ENCODE measurements around the gene AP4S1. TPM values are rescaled to one million over a fixed set of nuclear protein-coding genes. Genes with fewer than 3 reads are reported as not detected.

Gene AP4S1
- total and polyA plus RNA-seq, 3 donors from 2014 or later = 18.9 to 41.8 (median 21.5) TPM

DNA sequence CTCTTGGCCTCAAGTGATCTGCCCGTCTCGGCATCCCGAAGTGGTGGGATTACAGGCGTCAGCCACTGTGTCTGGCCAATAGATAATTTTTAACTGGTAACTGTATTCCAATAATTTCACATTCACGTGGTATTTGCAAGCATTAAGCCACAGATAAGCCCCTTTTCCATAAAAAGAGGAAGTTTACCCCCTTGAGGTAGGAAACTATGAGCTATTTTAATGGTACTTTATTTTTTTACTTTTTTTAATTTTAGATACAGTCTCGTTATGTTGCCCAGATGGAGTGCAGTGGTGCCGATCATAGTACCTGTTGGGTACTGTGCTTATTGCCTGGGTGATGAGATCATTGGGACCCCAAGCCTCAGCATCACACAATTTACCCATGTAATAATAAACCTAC is 42.9 kb upstream of the AP4S1 start:
- Histone ChIP-seq H3K9me3 (no peaks in the 10 kb centered on the region), H3K27ac (no peak overlapping the region), H3K27me3 (no peaks in the 10 kb centered on the region), H3K4me1 (no peaks in the 10 kb centered on the region), H3K4me3 (no peak overlapping the region), H3K36me3 (ENCODE audit: low read depth, missing control alignments) (no peaks in the 10 kb centered on the region)
- WGBS, 2 donors = 83 to 87% methylated on average over 7 of the region's 7 CpGs
- no peak for TF ChIP-seq POLR2A (IDR thresholded peaks at IDR 0.05)
- TF ChIP-seq, protein P1, sequence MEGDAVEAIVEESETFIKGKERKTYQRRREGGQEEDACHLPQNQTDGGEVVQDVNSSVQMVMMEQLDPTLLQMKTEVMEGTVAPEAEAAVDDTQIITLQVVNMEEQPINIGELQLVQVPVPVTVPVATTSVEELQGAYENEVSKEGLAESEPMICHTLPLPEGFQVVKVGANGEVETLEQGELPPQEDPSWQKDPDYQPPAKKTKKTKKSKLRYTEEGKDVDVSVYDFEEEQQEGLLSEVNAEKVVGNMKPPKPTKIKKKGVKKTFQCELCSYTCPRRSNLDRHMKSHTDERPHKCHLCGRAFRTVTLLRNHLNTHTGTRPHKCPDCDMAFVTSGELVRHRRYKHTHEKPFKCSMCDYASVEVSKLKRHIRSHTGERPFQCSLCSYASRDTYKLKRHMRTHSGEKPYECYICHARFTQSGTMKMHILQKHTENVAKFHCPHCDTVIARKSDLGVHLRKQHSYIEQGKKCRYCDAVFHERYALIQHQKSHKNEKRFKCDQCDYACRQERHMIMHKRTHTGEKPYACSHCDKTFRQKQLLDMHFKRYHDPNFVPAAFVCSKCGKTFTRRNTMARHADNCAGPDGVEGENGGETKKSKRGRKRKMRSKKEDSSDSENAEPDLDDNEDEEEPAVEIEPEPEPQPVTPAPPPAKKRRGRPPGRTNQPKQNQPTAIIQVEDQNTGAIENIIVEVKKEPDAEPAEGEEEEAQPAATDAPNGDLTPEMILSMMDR (IDR thresholded peaks at IDR 0.05) = no peak
- intact Hi-C loops (cut with DNase I; ENCODE audit: low total_unique reads) = no loop called here
- no peak for DNase-seq

DNA sequence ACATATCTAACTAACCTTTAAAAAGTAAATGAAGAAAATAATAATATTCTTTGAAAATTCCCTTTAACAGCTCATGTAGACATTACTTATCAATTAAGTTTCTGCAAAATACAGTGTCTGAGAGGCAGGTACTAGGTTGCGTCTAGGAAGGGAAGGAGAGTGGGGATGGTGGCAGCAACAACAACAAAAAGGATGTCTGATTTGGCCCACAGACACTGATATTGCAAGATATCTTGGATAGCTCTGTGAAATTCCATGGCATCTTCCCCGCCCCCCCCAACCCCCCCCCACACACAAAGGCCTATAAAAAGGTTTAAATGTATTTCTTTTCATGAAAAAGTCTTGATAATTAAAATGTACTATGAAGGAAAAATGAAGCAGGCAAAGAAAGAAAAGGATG is 41.6 kb upstream of the AP4S1 start:
- 78 to 89% methylated on average over 2 of the region's 2 CpGs for WGBS, 2 donors
- TF ChIP-seq, protein P1 (IDR thresholded peaks at IDR 0.05) = no peak
- TF ChIP-seq POLR2A (IDR thresholded peaks at IDR 0.05) = no peak
- Histone ChIP-seq H3K9me3 (no peaks in the 10 kb centered on the region), H3K4me3 (no peak overlapping the region), H3K4me1 (no peaks in the 10 kb centered on the region), H3K27me3 (no peaks in the 10 kb centered on the region), H3K36me3 (ENCODE audit: low read depth, missing control alignments) (no peaks in the 10 kb centered on the region), H3K27ac (no peak overlapping the region)
- intact Hi-C loops (cut with DNase I; ENCODE audit: low total_unique reads) = no loop called here
- no peak for DNase-seq

DNA sequence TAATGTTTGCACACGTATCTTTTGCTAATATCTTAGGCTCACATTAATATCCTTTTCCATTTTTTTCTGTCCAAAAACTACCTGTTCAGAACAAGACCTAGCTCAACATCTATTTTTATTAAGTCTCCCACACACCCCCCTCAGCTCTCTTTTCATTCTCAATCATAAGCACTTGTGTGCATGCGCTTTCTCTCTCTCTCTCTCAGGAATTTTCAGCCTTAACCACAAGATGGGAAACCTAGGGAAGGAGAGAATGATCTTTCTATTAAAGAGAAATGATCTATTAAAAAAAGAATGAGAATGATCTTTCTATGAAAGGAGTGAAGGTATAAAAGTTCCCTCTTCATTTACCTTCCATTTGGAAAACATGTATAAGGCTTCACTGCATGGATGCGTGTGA is 39.7 kb upstream of the AP4S1 start:
- no peak for DNase-seq
- no peak for TF ChIP-seq POLR2A (IDR thresholded peaks at IDR 0.05)
- TF ChIP-seq, protein P1 (IDR thresholded peaks at IDR 0.05) = no peak
- no peaks in the 10 kb centered on the region for H3K27me3 ChIP-seq
- WGBS, 2 donors = 88 to 91% methylated on average over 3 of the region's 3 CpGs
- H3K36me3 ChIP-seq (ENCODE audit: low read depth, missing control alignments) = no peaks in the 10 kb centered on the region
- no peak overlapping the region for H3K4me3 ChIP-seq
- intact Hi-C loops (cut with DNase I; ENCODE audit: low total_unique reads) = no loop called here
- H3K4me1 ChIP-seq = no peaks in the 10 kb centered on the region
- H3K27ac ChIP-seq = no peak overlapping the region
- no peaks in the 10 kb centered on the region for H3K9me3 ChIP-seq

DNA sequence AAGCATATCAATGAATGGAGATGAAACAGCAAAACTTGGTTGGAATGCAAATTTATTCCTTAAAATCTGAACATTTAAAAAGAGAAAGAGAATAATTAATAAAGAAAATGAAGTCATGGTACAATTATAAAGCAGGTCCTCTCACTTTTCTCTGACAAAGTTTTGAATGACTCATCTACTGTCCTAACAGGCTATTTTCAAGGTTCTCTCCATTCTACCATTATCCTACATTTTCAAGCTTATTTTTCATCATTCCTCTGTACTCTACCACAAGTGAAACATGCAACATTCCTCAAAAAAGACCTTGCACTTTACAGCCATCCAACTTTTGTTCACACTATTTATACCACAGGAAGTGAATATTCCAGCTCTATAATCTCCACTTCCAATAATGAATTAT is 36.9 kb upstream of the AP4S1 start:
- Histone ChIP-seq H3K4me1 (no peaks in the 10 kb centered on the region), H3K4me3 (no peak overlapping the region), H3K9me3 (no peaks in the 10 kb centered on the region), H3K36me3 (ENCODE audit: low read depth, missing control alignments) (no peaks in the 10 kb centered on the region), H3K27me3 (no peaks in the 10 kb centered on the region), H3K27ac (no peak overlapping the region)
- intact Hi-C loops (cut with DNase I; ENCODE audit: low total_unique reads) = no loop called here
- DNase-seq = no peak
- TF ChIP-seq, protein P1 (IDR thresholded peaks at IDR 0.05) = no peak
- TF ChIP-seq POLR2A (IDR thresholded peaks at IDR 0.05) = no peak

DNA sequence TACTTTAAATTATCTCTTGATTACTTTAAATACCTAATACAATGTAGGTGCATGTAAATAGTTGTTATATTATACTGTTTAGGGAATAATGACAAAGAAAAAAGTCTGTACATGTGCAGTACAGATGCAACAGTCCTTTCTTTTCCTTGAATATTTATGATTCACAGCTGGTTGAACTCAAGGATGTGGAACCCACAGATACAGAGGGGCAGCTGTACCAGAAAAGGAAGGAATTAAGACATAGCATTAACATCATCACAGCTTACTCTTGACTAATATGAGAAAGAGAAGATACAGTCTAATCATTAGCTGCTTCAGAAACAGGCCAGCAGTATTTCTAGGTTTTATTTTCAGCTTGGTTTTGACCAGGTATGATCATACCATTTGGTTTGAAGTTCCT is 34.7 kb upstream of the AP4S1 start:
- Histone ChIP-seq H3K27me3 (no peaks in the 10 kb centered on the region), H3K27ac (no peak overlapping the region), H3K36me3 (ENCODE audit: low read depth, missing control alignments) (no peaks in the 10 kb centered on the region), H3K4me1 (peaks cover 3% of the 10 kb centered on the region), H3K9me3 (no peaks in the 10 kb centered on the region), H3K4me3 (no peak overlapping the region)
- DNase-seq = no peak
- intact Hi-C loops (cut with DNase I; ENCODE audit: low total_unique reads) = no loop called here
- no peak for TF ChIP-seq POLR2A (IDR thresholded peaks at IDR 0.05)
- TF ChIP-seq, protein P1 (IDR thresholded peaks at IDR 0.05) = no peak

Measured in testis (tissue), 3 donors.